H9 (cell line): ENCODE data around the gene CORO2B. TPM values are rescaled to one million over a fixed set of nuclear protein-coding genes. Genes with fewer than 3 reads are reported as not detected.

Experiments used
- DNase-seq: peaks from one replicate; pipeline ENCODE4 v3.0.0-alpha.2; 2017
- H2AFZ ChIP-seq: one replicate; pipeline ENCODE4 v1.6.1; 2013; ENCODE audit warnings: mild to moderate bottlenecking, low read length, control low read depth, moderate library complexity
- H2AK5ac ChIP-seq: 2 replicates; pipeline ENCODE4 v1.6.1; 2013; ENCODE audit warnings: low read length, control low read depth, mixed read lengths; ENCODE audit not compliant: insufficient read length
- H2BK120ac ChIP-seq: one replicate; pipeline ENCODE4 v1.6.1; 2013; ENCODE audit warnings: low read depth, mild to moderate bottlenecking, low read length, control low read depth, inconsistent platforms; ENCODE audit not compliant: poor library complexity, severe bottlenecking
- H2BK12ac ChIP-seq: 2 replicates; pipeline ENCODE4 v1.6.1; 2013; ENCODE audit warnings: low read length, control low read depth, mixed read lengths, low read depth; ENCODE audit not compliant: insufficient read length
- H2BK15ac ChIP-seq: 2 replicates; pipeline ENCODE4 v1.6.1; 2013; ENCODE audit warnings: low read depth, low read length, control low read depth
- H2BK20ac ChIP-seq: one replicate; pipeline ENCODE4 v1.6.1; 2013; ENCODE audit warnings: low read depth, mild to moderate bottlenecking, low read length, control low read depth, inconsistent platforms; ENCODE audit not compliant: poor library complexity, severe bottlenecking
- H2BK5ac ChIP-seq: 2 replicates; pipeline ENCODE4 v1.6.1; 2013; ENCODE audit warnings: low read length, control low read depth, mixed read lengths; ENCODE audit not compliant: insufficient read length
- H3K14ac ChIP-seq: 2 replicates; pipeline ENCODE4 v1.6.1; 2013; ENCODE audit warnings: low read length, control low read depth; ENCODE audit not compliant: insufficient read depth
- H3K18ac ChIP-seq: 2 replicates; pipeline ENCODE4 v1.6.1; 2013; ENCODE audit warnings: low read depth, mild to moderate bottlenecking, mixed read lengths, low read length, control low read depth; ENCODE audit not compliant: insufficient read length
- H3K23ac ChIP-seq: 2 replicates; pipeline ENCODE4 v1.6.1; 2013; ENCODE audit warnings: low read length, control low read depth, mixed read lengths, low read depth; ENCODE audit not compliant: insufficient read length
- H3K23me2 ChIP-seq: 2 replicates; pipeline ENCODE4 v1.6.1; 2013; ENCODE audit warnings: low read depth, mild to moderate bottlenecking, mixed read lengths, low read length, control low read depth; ENCODE audit not compliant: insufficient read length, poor library complexity, severe bottlenecking
- H3K27ac ChIP-seq: 2 replicates; pipeline ENCODE4 v1.5.1; 2013; ENCODE audit warnings: low read length, control low read depth, mixed read lengths, low read depth; ENCODE audit not compliant: insufficient read length
- H3K27me3 ChIP-seq: 2 replicates; pipeline ENCODE4 v1.6.1; 2013; ENCODE audit warnings: low read length, control low read depth, inconsistent platforms; ENCODE audit not compliant: insufficient read depth
- H3K4ac ChIP-seq: 2 replicates; pipeline ENCODE4 v1.6.1; 2013; ENCODE audit warnings: low read depth, mild to moderate bottlenecking, control low read depth, inconsistent platforms, low read length, moderate library complexity
- H3K4me1 ChIP-seq: 2 replicates; pipeline ENCODE4 v1.6.1; 2013; ENCODE audit warnings: low read length, control low read depth, inconsistent platforms; ENCODE audit not compliant: insufficient read depth
- H3K4me2 ChIP-seq: 2 replicates; pipeline ENCODE4 v1.6.1; 2013; ENCODE audit warnings: low read length, control low read depth, mixed read lengths; ENCODE audit not compliant: insufficient read length, insufficient read depth
- H3K56ac ChIP-seq: 2 replicates; pipeline ENCODE4 v1.6.1; 2013; ENCODE audit warnings: low read depth, mild to moderate bottlenecking, mixed read lengths, low read length, control low read depth; ENCODE audit not compliant: insufficient read length
- H3K79me1 ChIP-seq: 2 replicates; pipeline ENCODE4 v1.6.1; 2013; ENCODE audit warnings: low read depth, mild to moderate bottlenecking, moderate library complexity, low read length, control low read depth, inconsistent platforms; ENCODE audit not compliant: insufficient read depth, poor library complexity, severe bottlenecking
- H3K79me2 ChIP-seq: 2 replicates; pipeline ENCODE4 v1.6.1; 2013; ENCODE audit warnings: low read length, control low read depth, inconsistent platforms; ENCODE audit not compliant: insufficient read depth
- H3K9ac ChIP-seq: 2 replicates; pipeline ENCODE4 v1.6.1; 2013; ENCODE audit warnings: low read length, control low read depth, mixed read lengths; ENCODE audit not compliant: insufficient read length; ENCODE audit errors: extremely low read depth
- H3K9me3 ChIP-seq: one replicate; pipeline ENCODE4 v1.6.1; 2013; ENCODE audit warnings: low read depth, low read length, inconsistent platforms; ENCODE audit not compliant: control insufficient read depth
- H3T11ph ChIP-seq: one replicate; pipeline ENCODE4 v1.6.1; 2013; ENCODE audit warnings: mild to moderate bottlenecking, low read length, control low read depth, inconsistent platforms
- H4K20me1 ChIP-seq: one replicate; pipeline ENCODE4 v1.6.1; 2013; ENCODE audit not compliant: control insufficient read depth, insufficient read length, insufficient read depth
- H4K5ac ChIP-seq: 2 replicates; pipeline ENCODE4 v1.6.1; 2013; ENCODE audit warnings: low read depth, mild to moderate bottlenecking, mixed read lengths, low read length, control low read depth; ENCODE audit not compliant: insufficient read length
- H4K8ac ChIP-seq: replicated peaks from 2 replicates; pipeline ENCODE4 v1.6.1; 2013; ENCODE audit warnings: low read length, control low read depth, mixed read lengths, low read depth; ENCODE audit not compliant: insufficient read length
- H4K91ac ChIP-seq: 2 replicates; pipeline ENCODE4 v1.6.1; 2013; ENCODE audit warnings: low read depth, mild to moderate bottlenecking, moderate library complexity, mixed read lengths, low read length, control low read depth; ENCODE audit not compliant: insufficient read length
- H3K27ac Mint-ChIP-seq, 3 experiments: 2 replicates in 2 of 3; 3 replicates in 1 of 3; pipeline ENCODE4 v1.8.0; 2020 to 2021; ENCODE audit warnings: mixed read lengths in 3 of 3, mild to moderate bottlenecking in 1 of 3, moderate library complexity in 1 of 3
- H3K27me3 Mint-ChIP-seq: 2 replicates; pipeline ENCODE4 v1.8.0; 2021; ENCODE audit warnings: low read depth, mild to moderate bottlenecking, moderate library complexity, mixed read lengths
- H3K36me3 Mint-ChIP-seq, 3 experiments: 2 replicates in 2 of 3; 3 replicates in 1 of 3; pipeline ENCODE4 v1.8.0; 2020 to 2021; ENCODE audit warnings: low read depth in 3 of 3, mixed read lengths in 3 of 3; ENCODE audit not compliant: insufficient read depth in 1 of 3
- H3K4me1 Mint-ChIP-seq, 2 experiments: 2 replicates each; pipeline ENCODE4 v1.8.0; 2020; ENCODE audit warnings: mixed read lengths in 2 of 2
- H3K4me3 Mint-ChIP-seq, 2 experiments: 2 replicates in 1 of 2; 3 replicates in 1 of 2; pipeline ENCODE4 v1.8.0; 2020 to 2021; ENCODE audit warnings: mild to moderate bottlenecking in 2 of 2, mixed read lengths in 2 of 2, moderate library complexity in 1 of 2
- H3K9me3 Mint-ChIP-seq, 2 experiments: 2 replicates in 1 of 2; 3 replicates in 1 of 2; pipeline ENCODE4 v1.8.0; 2020; ENCODE audit warnings: mild to moderate bottlenecking in 2 of 2, mixed read lengths in 2 of 2, moderate library complexity in 1 of 2
- WGBS: extraction: QIAGEN DNeasy Blood & Tissue Kit; methylation state at CpG from one replicate; pipeline ENCODE4 v1.1.7; 2013; ENCODE audit warnings: missing lambda C conversion rate, low lambda C conversion rate, mixed read lengths; ENCODE audit not compliant: insufficient read length; ENCODE audit errors: extremely low coverage; 5-methylcytosine and 5-hydroxymethylcytosine counted together
- total RNA-seq: library from RNA; stranded (reverse); gene quantifications from 2 replicates; pipeline ENCODE4 v1.2.1, GENCODE V29; 2021
- TF ChIP-seq, protein P1 (sequence below): fragments of 200-600 bp; sonication (generic); conservative IDR thresholded peaks from 3 replicates; pipeline ENCODE4 v1.8.0; 2021; ENCODE audit warnings: antibody characterized with exemption, mild to moderate bottlenecking

The CORO2B gene
- total RNA-seq, 1 experiment from 2014 or later: 3.1 TPM

DNA sequence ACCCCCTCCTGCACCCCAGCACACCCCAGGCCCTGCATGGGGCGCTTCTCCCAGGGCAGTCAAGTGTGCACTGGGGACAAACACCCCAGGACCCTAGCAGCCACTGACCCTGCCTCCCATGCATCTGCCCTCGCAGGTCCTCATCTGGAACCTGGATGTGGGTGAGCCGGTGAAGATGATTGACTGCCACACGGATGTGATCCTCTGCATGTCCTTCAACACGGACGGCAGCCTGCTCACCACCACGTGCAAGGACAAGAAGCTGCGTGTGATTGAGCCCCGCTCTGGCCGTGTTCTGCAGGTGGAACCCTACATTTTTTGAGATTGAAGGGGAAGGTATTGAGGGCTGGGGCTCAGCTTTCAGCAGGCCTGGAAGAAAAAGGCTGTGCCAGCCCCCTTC is 132.6 kb downstream of the CORO2B start:
- Histone ChIP-seq H3K79me2 (no peaks in the 10 kb centered on the region), H4K20me1 (no peaks in the 10 kb centered on the region), H2AFZ (no peak overlapping the region), H4K8ac (no peak overlapping the region), H3K27me3 (no peaks in the 10 kb centered on the region), H3K4ac (no peak overlapping the region), H3T11ph (no peak overlapping the region), H4K91ac (no peak overlapping the region), H2BK5ac (no peak overlapping the region), H2BK120ac (no peak overlapping the region), H3K18ac (no peak overlapping the region), H3K4me2 (no peak overlapping the region), H3K4me1 (no peaks in the 10 kb centered on the region; the same call in 1 of the 2 replicates), H3K79me1 (no peaks in the 10 kb centered on the region), H2BK15ac (no peak overlapping the region), H3K9me3 (no peaks in the 10 kb centered on the region), H2AK5ac (no peak overlapping the region), H3K9ac (no peak overlapping the region), H3K23me2 (no peaks in the 10 kb centered on the region), H3K56ac (no peak overlapping the region), H3K27ac (no peak overlapping the region), H4K5ac (no peak overlapping the region), H3K23ac (no peak overlapping the region), H2BK12ac (no peak overlapping the region), H3K14ac (no peak overlapping the region), H2BK20ac (no peak overlapping the region)
- DNase-seq: no peak
- H3K4me3 Mint-ChIP-seq: no peak overlapping the region
- H3K27me3 Mint-ChIP-seq: no peaks in the 10 kb centered on the region; the same call in 1 of the 2 replicates
- no peaks in the 10 kb centered on the region; a peak in 1 of 7 replicates for H3K36me3 Mint-ChIP-seq
- H3K4me1 Mint-ChIP-seq: no peaks in the 10 kb centered on the region; a peak in 2 of 4 replicates
- TF ChIP-seq, protein P1, sequence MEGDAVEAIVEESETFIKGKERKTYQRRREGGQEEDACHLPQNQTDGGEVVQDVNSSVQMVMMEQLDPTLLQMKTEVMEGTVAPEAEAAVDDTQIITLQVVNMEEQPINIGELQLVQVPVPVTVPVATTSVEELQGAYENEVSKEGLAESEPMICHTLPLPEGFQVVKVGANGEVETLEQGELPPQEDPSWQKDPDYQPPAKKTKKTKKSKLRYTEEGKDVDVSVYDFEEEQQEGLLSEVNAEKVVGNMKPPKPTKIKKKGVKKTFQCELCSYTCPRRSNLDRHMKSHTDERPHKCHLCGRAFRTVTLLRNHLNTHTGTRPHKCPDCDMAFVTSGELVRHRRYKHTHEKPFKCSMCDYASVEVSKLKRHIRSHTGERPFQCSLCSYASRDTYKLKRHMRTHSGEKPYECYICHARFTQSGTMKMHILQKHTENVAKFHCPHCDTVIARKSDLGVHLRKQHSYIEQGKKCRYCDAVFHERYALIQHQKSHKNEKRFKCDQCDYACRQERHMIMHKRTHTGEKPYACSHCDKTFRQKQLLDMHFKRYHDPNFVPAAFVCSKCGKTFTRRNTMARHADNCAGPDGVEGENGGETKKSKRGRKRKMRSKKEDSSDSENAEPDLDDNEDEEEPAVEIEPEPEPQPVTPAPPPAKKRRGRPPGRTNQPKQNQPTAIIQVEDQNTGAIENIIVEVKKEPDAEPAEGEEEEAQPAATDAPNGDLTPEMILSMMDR: no peak
- H3K9me3 Mint-ChIP-seq: no peaks in the 10 kb centered on the region
- no peak overlapping the region; a peak in 2 of 7 replicates for H3K27ac Mint-ChIP-seq
- no CpG with 5 or more reads among the region's 10 CpGs for WGBS
